ENCODE results near the gene PDIA6.

PDIA6 gene

GRCh38 chr2:10733980-10734379 lies 78.6 kb downstream of the PDIA6 start:
- H3K27me3 ChIP-seq (ENCODE audit: low read depth, low read length) = no peaks in the 10 kb centered on the region
- no peak overlapping the region for H3K27ac ChIP-seq (ENCODE audit: low read length)
- H2AFZ ChIP-seq (ENCODE audit: low read depth, low read length) = no peak overlapping the region
- no peak overlapping the region for H3K4me2 ChIP-seq (ENCODE audit: low read length)
- H3K4me3 ChIP-seq (ENCODE audit: low read length) = no peak overlapping the region
- H3K79me2 ChIP-seq (ENCODE audit: low read length) = no peaks in the 10 kb centered on the region
- no peak for TF ChIP-seq CTCF (IDR thresholded peaks at IDR 0.05; ENCODE audit: low read depth, low read length)
- no peak for TF ChIP-seq EZH2phosphoT487 (IDR thresholded peaks at IDR 0.05; ENCODE audit: low read depth)
- H3K9ac ChIP-seq (ENCODE audit: low read length) = no peak overlapping the region
- no peaks in the 10 kb centered on the region for H4K20me1 ChIP-seq (ENCODE audit: insufficient read depth, low read length)
- H3K9me3 ChIP-seq (ENCODE audit: insufficient read depth, low read length) = no peaks in the 10 kb centered on the region
- no peaks in the 10 kb centered on the region for H3K36me3 ChIP-seq (replicated peaks; ENCODE audit: low read depth, low read length)
- H3K4me1 ChIP-seq (ENCODE audit: low read length) = no peaks in the 10 kb centered on the region

- Histone ChIP-seq H3K27me3 (ENCODE audit: low read depth, low read length) (no peaks in the 10 kb centered on the region), H3K4me3 (ENCODE audit: low read length) (no peak overlapping the region)
- no peak for TF ChIP-seq EZH2phosphoT487 (IDR thresholded peaks at IDR 0.05; ENCODE audit: low read depth)
- no peak for TF ChIP-seq CTCF (IDR thresholded peaks at IDR 0.05; ENCODE audit: low read depth, low read length)
These were observed 79.0 kb downstream of the PDIA6 start for GRCh38 chr2:10733566-10733925.

More at GRCh38 chr2:10733566-10733925, 79.0 kb downstream of the PDIA6 start:
- Histone ChIP-seq H2AFZ (ENCODE audit: low read depth, low read length) (no peak overlapping the region), H3K27ac (ENCODE audit: low read length) (no peak overlapping the region), H3K9me3 (ENCODE audit: insufficient read depth, low read length) (no peaks in the 10 kb centered on the region), H3K4me1 (ENCODE audit: low read length) (no peaks in the 10 kb centered on the region), H3K36me3 (replicated peaks; ENCODE audit: low read depth, low read length) (no peaks in the 10 kb centered on the region), H4K20me1 (ENCODE audit: insufficient read depth, low read length) (no peaks in the 10 kb centered on the region), H3K4me2 (ENCODE audit: low read length) (no peak overlapping the region), H3K9ac (ENCODE audit: low read length) (no peak overlapping the region), H3K79me2 (ENCODE audit: low read length) (no peaks in the 10 kb centered on the region)

All from OCI-LY3 (cell line).